Kidney (tissue), 14 donors: Measurements from ENCODE around the gene RPS21. TPM values are rescaled to one million over a fixed set of nuclear protein-coding genes. Genes with fewer than 3 reads are reported as not detected.
A peak's percentile ranks its signal among the peaks of the same experiment; 100 is the strongest.

ENCODE experiments used
- DNase-seq, 5 donors: peaks; one replicate each; pipeline ENCODE4 v3.0.0-alpha.2; 2013 to 2020
- FAIRE-seq: peaks from 2 replicates; lab custom pipeline; 2012; peaks lifted over from hg19 to GRCh38; lab: Jason Lieb, UNC
- H3K27ac ChIP-seq, 2 donors: one replicate each; pipeline ENCODE4 v1.7.0; 2013; ENCODE audit warnings: low read depth in 2 of 2, low read length in 2 of 2, inconsistent platforms in 1 of 2
- H3K27me3 ChIP-seq: one replicate; pipeline ENCODE4 v1.7.1; 2013; ENCODE audit warnings: low read length, inconsistent platforms; ENCODE audit not compliant: control insufficient read depth, insufficient read depth
- H3K36me3 ChIP-seq, 3 donors: one replicate each; pipeline versions ENCODE4 v1.7.0 to v1.7.1; 2013; ENCODE audit warnings: low read length in 3 of 3, control low read depth in 1 of 3, inconsistent platforms in 1 of 3; ENCODE audit not compliant: insufficient read depth in 3 of 3, control insufficient read depth in 2 of 3
- H3K4me1 ChIP-seq, 3 donors: one replicate each; pipeline versions ENCODE4 v1.7.0 to v1.7.1; 2013; ENCODE audit warnings: low read length in 3 of 3, inconsistent platforms in 1 of 3, low read depth in 1 of 3; ENCODE audit not compliant: control insufficient read depth in 2 of 3, insufficient read depth in 2 of 3
- H3K4me3 ChIP-seq, 3 donors: one replicate each; pipeline versions ENCODE4 v1.7.0 to v1.8.1; 2013; ENCODE audit warnings: low read length in 3 of 3, control low read depth in 1 of 3, inconsistent platforms in 1 of 3
- H3K9ac ChIP-seq, 3 donors: one replicate each; pipeline versions ENCODE4 v1.7.0 to v1.7.1; 2013; ENCODE audit warnings: low read length in 3 of 3, control low read depth in 1 of 3, inconsistent platforms in 1 of 3
- H3K9me3 ChIP-seq, 3 donors: one replicate each; pipeline versions ENCODE4 v1.7.0 to v1.7.1; 2013; ENCODE audit warnings: low read length in 3 of 3, control low read depth in 1 of 3, inconsistent platforms in 1 of 3; ENCODE audit not compliant: control insufficient read depth in 2 of 3, insufficient read depth in 1 of 3
- intact Hi-C: fragments of 100-400 bp; cut with DNase I; formaldehyde crosslinking; loops from one replicate; pipeline ENCODE4 v1.11.1; 2022
- polyA plus RNA-seq: library from polyadenylated mRNA; stranded (reverse); fragments of 350-450 nt; fragmentation: Illumina TruSeq; extraction: RNeasy Lipid Tissue Mini Kit (QIAGEN cat#74804); gene quantifications from one replicate; pipeline ENCODE4 v1.2.3, GENCODE V29; 2014; ENCODE audit warnings: low read depth, low replicate concordance; ENCODE audit not compliant: insufficient read depth
- total RNA-seq: library from RNA; stranded (reverse); fragmentation: NEBNext Ultra II Directional; extraction: Animal tissue kit (Norgen Biotek cat#: 25700); gene quantifications from one replicate; pipeline ENCODE4 v1.2.1, GENCODE V29; 2021
- TF ChIP-seq, protein P1 (sequence below): IDR thresholded peaks from 3 replicates; pipeline ENCODE4 v1.5.1; 2012; ENCODE audit warnings: mild to moderate bottlenecking, moderate library complexity, borderline replicate concordance; ENCODE audit not compliant: insufficient read depth; ENCODE audit errors: extremely low read depth
- donor health status: control.
- donor health status: control.
- donor health status: control.
- donor health status: control.
- donor health status: control.
- donor health status: DM: yes; HTN: yes; CAD: no.
- donor health status: Normal renal cell carcinoma (clear cell type).

RPS21 gene
- total and polyA plus RNA-seq, 2 donors from 2014 or later, result 1,221 to 2,336 TPM

GRCh38 chr20:62412194-62413024 lies 25.5 kb downstream of the RPS21 start:
- Histone ChIP-seq H3K27ac (no peak overlapping the region), H3K27me3 (no peaks in the 10 kb centered on the region), H3K9ac (no peak overlapping the region), H3K36me3 (no peaks in the 10 kb centered on the region), H3K9me3 (no peaks in the 10 kb centered on the region), H3K4me3 (no peak overlapping the region), H3K4me1 (peaks cover 0 to 13% (median 7%) of the 10 kb centered on the region in 3 donors)
- DNase-seq, result peak in 1 of 5 donors; percentile 19
- intact Hi-C loops, result no loop called here
- TF ChIP-seq, protein P1, sequence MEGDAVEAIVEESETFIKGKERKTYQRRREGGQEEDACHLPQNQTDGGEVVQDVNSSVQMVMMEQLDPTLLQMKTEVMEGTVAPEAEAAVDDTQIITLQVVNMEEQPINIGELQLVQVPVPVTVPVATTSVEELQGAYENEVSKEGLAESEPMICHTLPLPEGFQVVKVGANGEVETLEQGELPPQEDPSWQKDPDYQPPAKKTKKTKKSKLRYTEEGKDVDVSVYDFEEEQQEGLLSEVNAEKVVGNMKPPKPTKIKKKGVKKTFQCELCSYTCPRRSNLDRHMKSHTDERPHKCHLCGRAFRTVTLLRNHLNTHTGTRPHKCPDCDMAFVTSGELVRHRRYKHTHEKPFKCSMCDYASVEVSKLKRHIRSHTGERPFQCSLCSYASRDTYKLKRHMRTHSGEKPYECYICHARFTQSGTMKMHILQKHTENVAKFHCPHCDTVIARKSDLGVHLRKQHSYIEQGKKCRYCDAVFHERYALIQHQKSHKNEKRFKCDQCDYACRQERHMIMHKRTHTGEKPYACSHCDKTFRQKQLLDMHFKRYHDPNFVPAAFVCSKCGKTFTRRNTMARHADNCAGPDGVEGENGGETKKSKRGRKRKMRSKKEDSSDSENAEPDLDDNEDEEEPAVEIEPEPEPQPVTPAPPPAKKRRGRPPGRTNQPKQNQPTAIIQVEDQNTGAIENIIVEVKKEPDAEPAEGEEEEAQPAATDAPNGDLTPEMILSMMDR, result no peak
- FAIRE-seq, result no peak

- Histone ChIP-seq H3K4me1 (peaks cover 0 to 9% (median 7%) of the 10 kb centered on the region in 3 donors), H3K9ac (no peak overlapping the region), H3K27me3 (no peaks in the 10 kb centered on the region), H3K36me3 (no peaks in the 10 kb centered on the region), H3K9me3 (no peaks in the 10 kb centered on the region), H3K27ac (no peak overlapping the region), H3K4me3 (no peak overlapping the region)
- TF ChIP-seq, protein P1, result no peak
- DNase-seq, result no peak
- FAIRE-seq, result no peak
- intact Hi-C loops, result no loop called here
Measured at GRCh38 chr20:62413025-62413570, 26.2 kb downstream of the RPS21 start.

DNA sequence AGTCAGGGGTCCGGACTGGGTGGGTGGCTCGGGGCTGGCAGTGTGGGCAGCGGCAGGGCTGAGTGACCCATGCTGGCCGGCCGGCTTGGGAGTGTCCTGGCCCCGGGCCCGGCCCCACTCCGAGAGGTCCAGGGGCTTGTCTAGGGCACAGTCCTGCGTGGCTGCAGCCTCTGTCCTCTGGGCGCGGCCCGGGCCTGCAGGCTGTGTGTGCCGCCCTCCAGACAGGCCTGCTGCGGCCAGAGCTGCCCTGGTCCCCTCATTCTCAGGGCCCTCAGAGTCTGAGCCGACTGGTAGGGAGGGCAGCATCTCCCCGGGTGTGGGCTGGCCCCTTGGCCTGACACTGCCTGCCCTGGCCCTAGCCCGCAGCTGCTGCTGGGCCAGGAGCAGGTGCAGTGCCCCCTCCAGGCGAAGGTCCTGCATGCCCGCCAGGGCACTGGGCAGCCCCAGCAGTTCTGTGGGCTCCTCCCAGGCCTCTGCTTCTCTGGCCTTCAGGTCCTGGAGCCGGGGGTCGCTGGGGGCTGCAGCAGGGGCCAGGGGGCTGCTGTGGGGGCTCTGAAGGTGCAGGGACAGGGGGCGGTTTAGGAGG lies 27.1 kb downstream of the RPS21 start:
- DNase-seq (no peak), FAIRE-seq (no peak)
- intact Hi-C loops, result no loop called here
- Histone ChIP-seq H3K9me3 (no peaks in the 10 kb centered on the region), H3K4me3 (no peak overlapping the region), H3K36me3 (no peaks in the 10 kb centered on the region), H3K27me3 (no peaks in the 10 kb centered on the region), H3K27ac (no peak overlapping the region), H3K9ac (no peak overlapping the region), H3K4me1 (peaks cover 0 to 9% (median 7%) of the 10 kb centered on the region in 3 donors)
- TF ChIP-seq, protein P1, result no peak
